Central memory CD8-positive, alpha-beta T cell (primary cell): ENCODE data around the gene HMX2.

ENCODE experiments used
- ATAC-seq: fragments of 150-1000 bp; cut with Tn5 transposase; replicated peaks from 2 replicates; pipeline ENCODE4 v1.10.0; 2022; ENCODE audit warnings: mild to moderate bottlenecking, moderate FRiP score, moderate number of reproducible peaks; ENCODE audit not compliant: poor library complexity, severe bottlenecking; ENCODE audit errors: extremely low read depth
- DNase-seq, 2 donors: peaks; one replicate each; pipeline ENCODE4 v3.0.0; 2021; ENCODE audit warnings: low spot score in 2 of 2
- H3K27ac Mint-ChIP-seq: one replicate; pipeline ENCODE4 v1.8.0; 2022; ENCODE audit warnings: low read depth, mild to moderate bottlenecking, moderate library complexity, mixed read lengths
- H3K27me3 Mint-ChIP-seq: one replicate; pipeline ENCODE4 v1.8.0; 2022; ENCODE audit warnings: mixed read lengths
- H3K36me3 Mint-ChIP-seq: one replicate; pipeline ENCODE4 v1.8.0; 2022; ENCODE audit warnings: mild to moderate bottlenecking, moderate library complexity, mixed read lengths; ENCODE audit not compliant: insufficient read depth
- H3K4me1 Mint-ChIP-seq: one replicate; pipeline ENCODE4 v1.8.0; 2022; ENCODE audit warnings: mixed read lengths
- H3K4me3 Mint-ChIP-seq: one replicate; pipeline ENCODE4 v1.8.0; 2022; ENCODE audit warnings: mild to moderate bottlenecking, moderate library complexity, mixed read lengths
- H3K9me3 Mint-ChIP-seq: one replicate; pipeline ENCODE4 v1.8.0; 2022; ENCODE audit warnings: mixed read lengths

The HMX2 gene

GRCh38 chr10:123141791-123142700, 5.9 kb upstream of the HMX2 start:
- Mint-ChIP-seq H3K9me3 (no peaks in the 10 kb centered on the region), H3K27ac (no peak overlapping the region), H3K4me1 (peaks cover 55% of the 10 kb centered on the region), H3K27me3 (peaks cover 96% of the 10 kb centered on the region), H3K4me3 (no peak overlapping the region), H3K36me3 (peaks cover 17% of the 10 kb centered on the region)
- ATAC-seq (no peak), DNase-seq (no peak)

DNA sequence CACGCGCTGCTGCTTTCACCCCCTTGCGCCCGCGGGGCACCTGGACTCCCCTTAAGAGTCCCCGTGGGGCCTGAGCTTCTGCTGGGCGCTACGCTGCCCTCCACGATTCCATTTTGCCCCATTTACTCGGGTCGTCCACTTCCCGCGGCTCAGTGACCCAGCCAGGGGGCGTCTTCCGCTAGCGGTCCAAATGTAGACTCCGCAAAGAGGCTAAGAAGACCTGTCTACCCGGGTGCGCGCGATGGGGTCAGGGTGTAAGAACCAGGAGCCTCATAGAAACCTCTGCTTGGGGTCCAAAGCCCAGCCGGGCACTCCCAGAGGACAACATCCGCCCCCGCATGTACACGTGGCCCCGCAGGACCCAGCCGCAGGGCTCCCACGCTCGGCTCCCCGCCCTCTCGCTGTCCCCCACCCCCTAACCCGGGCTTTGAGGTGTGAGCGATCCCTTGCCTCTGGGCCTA, 5.2 kb upstream of the HMX2 start:
- H3K27ac Mint-ChIP-seq: no peak overlapping the region
- peaks cover 57% of the 10 kb centered on the region for H3K4me1 Mint-ChIP-seq

DNA sequence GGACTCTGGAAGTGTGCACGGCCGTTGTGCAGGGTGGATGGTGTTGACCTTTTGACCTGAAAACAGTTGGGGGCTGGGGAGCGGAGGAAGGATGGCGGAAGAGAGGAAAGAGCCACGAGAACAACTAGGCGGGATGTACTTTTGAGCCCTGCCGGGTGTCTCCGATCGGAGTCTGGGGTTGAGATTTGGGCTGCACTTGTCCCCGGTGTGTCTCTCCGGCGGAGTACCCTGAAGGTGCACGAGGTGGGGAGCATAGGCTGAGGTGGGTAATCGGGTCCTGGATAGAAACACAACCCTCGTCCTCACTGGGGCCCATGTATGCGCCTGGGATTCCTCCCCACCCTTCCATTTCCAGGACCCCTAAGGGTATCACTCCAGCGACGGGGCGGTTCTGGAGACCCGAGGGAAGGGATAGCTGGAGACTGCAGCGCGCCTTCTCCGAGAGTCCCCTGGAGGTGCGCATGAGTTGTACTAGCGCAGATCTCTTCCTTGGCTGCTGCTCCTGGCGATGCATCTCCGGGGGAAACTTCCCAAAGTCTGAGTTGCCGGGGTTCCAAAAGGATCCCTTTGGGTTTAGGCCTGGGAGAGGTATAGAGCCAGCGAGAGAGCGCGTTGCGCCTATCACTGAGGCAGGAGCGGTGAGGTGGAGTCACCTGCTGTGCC, 4.6 kb upstream of the HMX2 start:
- no peak overlapping the region for H3K4me3 Mint-ChIP-seq
- no peak overlapping the region for H3K27ac Mint-ChIP-seq
- H3K27me3 Mint-ChIP-seq: peaks cover 92% of the 10 kb centered on the region
- ATAC-seq (no peak), DNase-seq (no peak)
- peaks cover 13% of the 10 kb centered on the region for H3K36me3 Mint-ChIP-seq
- H3K4me1 Mint-ChIP-seq: peaks cover 57% of the 10 kb centered on the region
- no peaks in the 10 kb centered on the region for H3K9me3 Mint-ChIP-seq

More for the DNA sequence above, 5.2 kb upstream of the HMX2 start:
- Mint-ChIP-seq H3K4me3 (no peak overlapping the region), H3K27me3 (peaks cover 97% of the 10 kb centered on the region), H3K9me3 (no peaks in the 10 kb centered on the region), H3K36me3 (peaks cover 14% of the 10 kb centered on the region)
- ATAC-seq (no peak), DNase-seq (no peak)

DNA sequence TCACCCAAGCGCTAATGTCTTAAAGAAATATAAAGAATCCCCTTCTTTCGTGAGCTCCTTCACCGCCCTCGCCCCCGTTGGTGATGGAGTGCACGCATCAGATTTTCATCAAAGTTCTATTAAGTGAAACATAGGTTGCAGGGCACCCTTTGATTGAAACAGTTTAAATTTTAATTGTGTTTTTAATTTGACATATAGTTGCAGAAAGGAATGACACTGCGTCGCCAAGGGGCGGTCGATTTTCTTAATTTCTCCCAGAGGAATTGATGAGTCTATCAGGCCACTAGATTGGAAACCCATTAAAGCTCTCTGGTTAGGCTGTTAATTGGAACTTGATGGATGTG, 4.1 kb upstream of the HMX2 start:
- ATAC-seq (no peak), DNase-seq (no peak)
- Mint-ChIP-seq H3K27me3 (peaks cover 91% of the 10 kb centered on the region), H3K4me3 (no peak overlapping the region), H3K36me3 (peaks cover 11% of the 10 kb centered on the region), H3K4me1 (peaks cover 57% of the 10 kb centered on the region), H3K27ac (no peak overlapping the region), H3K9me3 (no peaks in the 10 kb centered on the region)

- DNase-seq: no peak
- H3K36me3 Mint-ChIP-seq: peaks cover 9% of the 10 kb centered on the region
- peaks cover 52% of the 10 kb centered on the region for H3K4me1 Mint-ChIP-seq
- H3K27ac Mint-ChIP-seq: peak overlapping the region; percentile 6
- no peaks in the 10 kb centered on the region for H3K9me3 Mint-ChIP-seq
- no peak for ATAC-seq
- H3K4me3 Mint-ChIP-seq: peak overlapping the region; percentile 34
- H3K27me3 Mint-ChIP-seq: peaks cover 90% of the 10 kb centered on the region
Observed at GRCh38 chr10:123144697-123145541, 3.0 kb upstream of the HMX2 start.

GRCh38 chr10:123145542-123146012, 2.4 kb upstream of the HMX2 start:
- peaks cover 13% of the 10 kb centered on the region for H3K36me3 Mint-ChIP-seq
- no peak for DNase-seq
- H3K27ac Mint-ChIP-seq: peak overlapping the region; percentile 6
- H3K27me3 Mint-ChIP-seq: peaks cover 90% of the 10 kb centered on the region
- H3K9me3 Mint-ChIP-seq: no peaks in the 10 kb centered on the region
- no peak overlapping the region for H3K4me3 Mint-ChIP-seq
- no peak for ATAC-seq
- peaks cover 45% of the 10 kb centered on the region for H3K4me1 Mint-ChIP-seq

GRCh38 chr10:123146013-123146893, 1.7 kb upstream of the HMX2 start:
- no peaks in the 10 kb centered on the region for H3K9me3 Mint-ChIP-seq
- peaks cover 83% of the 10 kb centered on the region for H3K27me3 Mint-ChIP-seq
- no peak for ATAC-seq
- DNase-seq: no peak
- peaks cover 11% of the 10 kb centered on the region for H3K36me3 Mint-ChIP-seq
- H3K4me1 Mint-ChIP-seq: peaks cover 44% of the 10 kb centered on the region
- H3K4me3 Mint-ChIP-seq: peak overlapping the region; percentile 34
- no peak overlapping the region for H3K27ac Mint-ChIP-seq

DNA sequence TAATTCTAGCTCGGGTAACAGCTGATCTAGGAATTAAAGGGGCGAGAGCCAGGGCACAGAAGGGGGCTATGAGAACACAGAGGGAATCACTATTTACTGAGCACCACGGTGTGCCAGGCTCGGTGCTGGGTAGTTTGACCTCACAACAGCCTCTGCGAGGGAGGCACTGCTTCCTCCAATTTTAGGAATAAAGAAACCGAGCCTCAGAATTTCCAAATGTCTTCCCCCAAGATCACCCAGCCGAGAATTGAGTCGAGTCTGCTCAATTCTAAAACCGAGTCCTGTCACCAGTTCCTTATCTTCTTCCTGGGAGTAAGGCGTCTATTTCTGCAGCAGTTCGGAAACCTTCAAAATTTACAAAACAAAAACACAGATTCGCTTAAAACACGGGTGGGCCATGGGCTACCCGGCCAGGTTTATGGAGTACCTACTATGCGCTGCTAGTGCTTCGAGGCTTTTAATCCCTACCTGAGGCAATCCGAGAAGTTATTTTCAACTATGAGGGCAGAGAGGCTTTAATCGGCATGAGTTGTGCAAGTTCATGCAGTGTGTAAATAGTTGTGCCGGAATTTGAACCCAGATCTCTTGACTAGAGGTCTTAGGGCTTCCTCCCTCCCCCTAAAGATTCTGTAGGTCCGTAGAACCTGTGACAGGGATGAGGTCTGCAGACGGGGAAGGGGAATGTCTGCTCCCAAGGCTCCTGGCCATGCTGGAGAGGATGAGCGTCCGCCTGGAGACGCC, 872 bp upstream of the HMX2 start:
- H3K4me1 Mint-ChIP-seq: peaks cover 44% of the 10 kb centered on the region
- H3K36me3 Mint-ChIP-seq: peaks cover 10% of the 10 kb centered on the region
- peak overlapping the region; percentile 34 for H3K4me3 Mint-ChIP-seq
- H3K9me3 Mint-ChIP-seq: no peaks in the 10 kb centered on the region
- ATAC-seq: no peak
- peaks cover 75% of the 10 kb centered on the region for H3K27me3 Mint-ChIP-seq
- H3K27ac Mint-ChIP-seq: no peak overlapping the region
- no peak for DNase-seq

- Mint-ChIP-seq H3K27me3 (peaks cover 60% of the 10 kb centered on the region), H3K9me3 (no peaks in the 10 kb centered on the region), H3K4me3 (peak overlapping the region; percentile 63), H3K27ac (no peak overlapping the region), H3K36me3 (peaks cover 10% of the 10 kb centered on the region), H3K4me1 (peaks cover 39% of the 10 kb centered on the region)
- no peak for ATAC-seq
- DNase-seq: no peak
Observed at GRCh38 chr10:123148414-123149161, 652 bp downstream of the HMX2 start.

GRCh38 chr10:123149162-123149567, 1.2 kb downstream of the HMX2 start:
- Mint-ChIP-seq H3K4me3 (peak overlapping the region; percentile 63), H3K9me3 (no peaks in the 10 kb centered on the region), H3K36me3 (peaks cover 15% of the 10 kb centered on the region), H3K27ac (no peak overlapping the region), H3K4me1 (peaks cover 40% of the 10 kb centered on the region), H3K27me3 (peaks cover 54% of the 10 kb centered on the region)
- DNase-seq (no peak), ATAC-seq (no peak)
